GM18907 (cell line): ENCODE results near the gene HPS6.

Source experiments
- ATAC-seq: cut with Tn5 transposase; IDR thresholded peaks from one replicate; pipeline ENCODE4 v1.9.1; 2021; ENCODE audit warnings: mild to moderate bottlenecking, moderate library complexity; ENCODE audit not compliant: unreplicated experiment

Gene HPS6

GRCh38 chr10:102115775-102116174 is 50.6 kb downstream of the HPS6 start:
- no peak for ATAC-seq

GRCh38 chr10:102116656-102117055 is 51.5 kb downstream of the HPS6 start:
- no peak for ATAC-seq
